ENCODE results near the gene POLR3GL.
A peak's percentile ranks its signal among the peaks of the same experiment; 100 is the strongest.

POLR3GL gene

DNA sequence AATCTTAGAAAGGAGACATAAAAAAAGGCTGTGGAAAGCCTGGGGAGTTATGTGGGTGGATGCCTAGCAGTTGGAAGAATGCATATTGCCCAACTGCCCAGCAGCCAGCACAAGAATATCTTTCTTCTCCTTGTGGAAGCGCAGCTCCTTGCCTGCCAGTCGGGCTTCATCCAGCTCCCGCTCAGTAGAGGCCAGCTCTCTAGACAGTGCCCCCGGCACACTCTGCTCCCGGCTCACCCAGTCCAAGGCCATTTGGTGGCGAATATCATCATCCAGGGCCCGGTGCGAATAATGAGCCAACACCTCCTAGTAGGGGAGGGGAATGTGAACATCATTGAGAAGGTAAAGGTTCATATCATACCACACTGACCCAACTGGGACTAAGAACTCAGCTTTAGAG, 28.2 kb upstream of the POLR3GL start:
- Mint-ChIP-seq H3K9me3 (no peaks in the 10 kb centered on the region), H3K4me1 (no peaks in the 10 kb centered on the region), H3K27ac (no peak overlapping the region), H3K27me3 (ENCODE audit: low read depth) (no peaks in the 10 kb centered on the region), H3K4me3 (no peak overlapping the region), H3K36me3 (ENCODE audit: low read depth) (peaks cover 41% of the 10 kb centered on the region)
- TF ChIP-seq, protein P1, sequence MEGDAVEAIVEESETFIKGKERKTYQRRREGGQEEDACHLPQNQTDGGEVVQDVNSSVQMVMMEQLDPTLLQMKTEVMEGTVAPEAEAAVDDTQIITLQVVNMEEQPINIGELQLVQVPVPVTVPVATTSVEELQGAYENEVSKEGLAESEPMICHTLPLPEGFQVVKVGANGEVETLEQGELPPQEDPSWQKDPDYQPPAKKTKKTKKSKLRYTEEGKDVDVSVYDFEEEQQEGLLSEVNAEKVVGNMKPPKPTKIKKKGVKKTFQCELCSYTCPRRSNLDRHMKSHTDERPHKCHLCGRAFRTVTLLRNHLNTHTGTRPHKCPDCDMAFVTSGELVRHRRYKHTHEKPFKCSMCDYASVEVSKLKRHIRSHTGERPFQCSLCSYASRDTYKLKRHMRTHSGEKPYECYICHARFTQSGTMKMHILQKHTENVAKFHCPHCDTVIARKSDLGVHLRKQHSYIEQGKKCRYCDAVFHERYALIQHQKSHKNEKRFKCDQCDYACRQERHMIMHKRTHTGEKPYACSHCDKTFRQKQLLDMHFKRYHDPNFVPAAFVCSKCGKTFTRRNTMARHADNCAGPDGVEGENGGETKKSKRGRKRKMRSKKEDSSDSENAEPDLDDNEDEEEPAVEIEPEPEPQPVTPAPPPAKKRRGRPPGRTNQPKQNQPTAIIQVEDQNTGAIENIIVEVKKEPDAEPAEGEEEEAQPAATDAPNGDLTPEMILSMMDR (IDR thresholded peaks at IDR 0.05; ENCODE audit: unreplicated experiment in 3 of 3): no peak

DNA sequence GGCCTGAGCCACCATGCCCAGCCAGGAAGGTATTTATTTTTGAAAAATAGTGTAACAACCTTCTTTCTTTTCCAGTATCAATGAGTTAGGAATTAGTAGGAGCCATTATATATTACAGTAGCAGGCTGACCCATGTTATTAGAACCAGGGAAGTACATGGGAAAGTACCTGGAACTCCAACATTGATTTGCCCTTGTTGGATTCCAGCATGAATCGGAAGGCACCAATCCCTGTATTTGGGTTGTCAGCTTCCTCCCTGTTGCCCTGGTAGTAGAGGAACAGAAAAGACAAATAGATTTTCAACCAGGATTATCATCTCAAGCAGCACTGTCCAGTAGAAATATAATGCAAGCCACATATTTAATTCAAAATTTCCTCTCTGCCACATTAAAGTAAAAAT, 27.1 kb upstream of the POLR3GL start:
- H3K27me3 Mint-ChIP-seq (ENCODE audit: low read depth): no peaks in the 10 kb centered on the region
- peaks cover 43% of the 10 kb centered on the region for H3K36me3 Mint-ChIP-seq (ENCODE audit: low read depth)
- H3K4me3 Mint-ChIP-seq: no peak overlapping the region
- H3K27ac Mint-ChIP-seq: no peak overlapping the region
- TF ChIP-seq, protein P1 (IDR thresholded peaks at IDR 0.05; ENCODE audit: unreplicated experiment in 3 of 3): no peak
- H3K4me1 Mint-ChIP-seq: peaks cover 4% of the 10 kb centered on the region
- no peaks in the 10 kb centered on the region for H3K9me3 Mint-ChIP-seq

DNA sequence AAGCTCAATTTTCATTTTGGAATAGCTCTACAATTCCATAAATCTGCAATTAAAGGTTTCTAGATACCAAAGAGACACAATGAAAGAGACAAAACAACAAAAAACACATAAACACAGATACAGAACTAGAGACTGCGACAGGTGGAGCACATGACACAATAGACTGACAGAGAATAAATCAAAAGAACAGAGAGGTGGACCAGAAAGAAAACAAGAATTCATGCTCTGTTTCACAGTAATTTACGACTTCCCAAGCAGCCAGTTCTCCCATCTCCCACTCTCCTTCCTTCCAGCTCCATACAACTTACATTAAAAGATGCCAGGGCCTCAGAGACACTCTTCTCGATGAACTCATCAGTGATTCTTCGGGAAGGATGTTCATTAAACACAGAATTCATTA, 22.1 kb upstream of the POLR3GL start:
- H3K4me3 Mint-ChIP-seq: peak overlapping the region in 1 of 3 experiments; percentile 50
- H3K36me3 Mint-ChIP-seq (ENCODE audit: low read depth): peaks cover 35% of the 10 kb centered on the region
- no peaks in the 10 kb centered on the region for H3K9me3 Mint-ChIP-seq
- peak overlapping the region; percentile 91 to 96 (median 91) for H3K27ac Mint-ChIP-seq
- H3K27me3 Mint-ChIP-seq (ENCODE audit: low read depth): no peaks in the 10 kb centered on the region
- TF ChIP-seq, protein P1 (IDR thresholded peaks at IDR 0.05; ENCODE audit: unreplicated experiment in 3 of 3): no peak
- H3K4me1 Mint-ChIP-seq: peaks cover 14% of the 10 kb centered on the region

DNA sequence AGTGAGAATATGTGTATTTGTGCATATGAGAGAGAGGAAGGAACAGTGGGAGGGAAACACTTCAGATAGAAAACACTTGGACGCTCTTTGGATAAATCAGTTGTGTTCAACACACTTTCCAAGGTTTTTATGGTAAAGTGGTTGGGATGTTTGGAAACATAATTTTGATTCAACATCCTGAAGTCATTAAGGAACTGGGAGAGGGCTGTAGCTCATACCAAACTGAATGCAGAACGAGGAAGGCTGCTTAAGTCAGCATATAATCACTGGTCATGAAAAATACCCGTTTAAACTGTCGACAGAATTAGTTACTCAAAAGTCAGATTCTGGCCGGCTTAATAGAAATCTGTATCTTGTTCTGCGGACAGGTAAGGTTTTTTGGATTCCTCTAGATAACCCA, 21.6 kb upstream of the POLR3GL start:
- Mint-ChIP-seq H3K27ac (peak overlapping the region; percentile 91 to 96 (median 91)), H3K9me3 (no peaks in the 10 kb centered on the region), H3K36me3 (ENCODE audit: low read depth) (peaks cover 32% of the 10 kb centered on the region), H3K4me3 (peak overlapping the region in 1 of 3 experiments; percentile 50), H3K4me1 (peaks cover 14% of the 10 kb centered on the region), H3K27me3 (ENCODE audit: low read depth) (no peaks in the 10 kb centered on the region)
- TF ChIP-seq, protein P1 (IDR thresholded peaks at IDR 0.05; ENCODE audit: unreplicated experiment in 3 of 3): no peak

DNA sequence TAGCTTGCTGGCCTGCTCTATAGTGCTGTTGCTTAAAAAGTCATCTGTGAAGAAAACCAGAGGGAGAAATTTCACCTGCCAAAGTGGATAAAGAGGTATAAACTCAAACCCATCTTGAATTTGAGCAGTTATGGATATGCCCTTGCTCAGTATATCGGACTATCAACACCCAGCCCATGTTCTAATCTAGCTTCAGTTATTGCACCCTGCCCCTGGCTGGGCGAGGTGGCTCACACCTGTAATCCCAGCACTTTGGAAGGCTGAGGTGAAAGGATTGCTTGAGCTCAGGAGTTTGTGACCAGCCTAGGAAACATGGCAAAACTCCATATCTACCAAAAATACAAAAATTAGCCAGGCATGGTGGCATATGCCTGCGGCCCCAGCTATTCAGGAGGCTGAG, 20.0 kb upstream of the POLR3GL start:
- no peaks in the 10 kb centered on the region for H3K9me3 Mint-ChIP-seq
- TF ChIP-seq, protein P1 (IDR thresholded peaks at IDR 0.05; ENCODE audit: unreplicated experiment in 3 of 3): no peak
- peaks cover 14% of the 10 kb centered on the region for H3K4me1 Mint-ChIP-seq
- H3K27me3 Mint-ChIP-seq (ENCODE audit: low read depth): no peaks in the 10 kb centered on the region
- no peak overlapping the region for H3K4me3 Mint-ChIP-seq
- H3K36me3 Mint-ChIP-seq (ENCODE audit: low read depth): peaks cover 38% of the 10 kb centered on the region
- H3K27ac Mint-ChIP-seq: no peak overlapping the region

DNA sequence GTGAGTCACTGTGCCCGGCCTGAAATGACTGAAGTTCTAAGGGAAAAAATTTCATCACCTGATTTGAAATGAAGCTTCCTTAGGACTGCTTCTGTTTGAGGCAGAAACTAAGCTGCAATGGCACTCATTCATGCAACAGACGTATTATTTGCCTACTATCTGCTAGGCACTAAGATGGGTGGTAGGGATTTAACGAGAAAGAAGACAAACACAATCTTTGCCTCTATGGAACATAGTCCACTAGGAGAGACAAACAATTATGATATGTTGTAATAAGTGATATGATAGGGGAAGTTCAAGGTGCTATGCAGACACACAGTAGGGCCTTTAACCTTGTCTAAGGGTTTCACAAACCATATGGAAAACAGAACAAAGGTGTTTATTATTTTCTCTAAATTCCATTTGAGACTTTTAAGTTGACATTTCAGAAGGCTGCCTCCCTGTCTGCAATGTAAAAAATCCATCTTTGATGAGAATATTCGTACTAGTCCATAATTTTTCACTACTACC, 18.0 kb upstream of the POLR3GL start:
- TF ChIP-seq, protein P1 (IDR thresholded peaks at IDR 0.05; ENCODE audit: unreplicated experiment in 3 of 3): no peak
- no peaks in the 10 kb centered on the region for H3K9me3 Mint-ChIP-seq
- no peaks in the 10 kb centered on the region for H3K27me3 Mint-ChIP-seq (ENCODE audit: low read depth)
- H3K4me1 Mint-ChIP-seq: peaks cover 14% of the 10 kb centered on the region
- no peak overlapping the region for H3K27ac Mint-ChIP-seq
- H3K36me3 Mint-ChIP-seq (ENCODE audit: low read depth): peaks cover 43% of the 10 kb centered on the region
- no peak overlapping the region for H3K4me3 Mint-ChIP-seq
